T-helper 2 cell treated with Interferon-gamma antibody and Interleukin-4, amounts not matched to agents 5 μg/mL and 100 μg/mL, for 36 hours (primary cell): ENCODE results near the gene DDX10.

ENCODE experiments used
- DNase-seq: peaks from one replicate; pipeline ENCODE4 v3.0.0; 2021; ENCODE audit warnings: low spot score
- H3K27ac Mint-ChIP-seq: one replicate; pipeline ENCODE4 v1.8.0; 2021; ENCODE audit warnings: mild to moderate bottlenecking, mixed read lengths
- H3K27me3 Mint-ChIP-seq: one replicate; pipeline ENCODE4 v1.8.0; 2021; ENCODE audit warnings: low read depth, mixed read lengths
- H3K36me3 Mint-ChIP-seq: one replicate; pipeline ENCODE4 v1.8.0; 2021; ENCODE audit warnings: low read depth, mixed read lengths
- H3K4me1 Mint-ChIP-seq: one replicate; pipeline ENCODE4 v1.8.0; 2021; ENCODE audit warnings: low read depth, mixed read lengths
- H3K4me3 Mint-ChIP-seq: one replicate; pipeline ENCODE4 v1.8.0; 2022; ENCODE audit warnings: mild to moderate bottlenecking, moderate library complexity, mixed read lengths
- H3K9me3 Mint-ChIP-seq: one replicate; pipeline ENCODE4 v1.8.0; 2021; ENCODE audit warnings: mixed read lengths

DDX10 gene

DNA sequence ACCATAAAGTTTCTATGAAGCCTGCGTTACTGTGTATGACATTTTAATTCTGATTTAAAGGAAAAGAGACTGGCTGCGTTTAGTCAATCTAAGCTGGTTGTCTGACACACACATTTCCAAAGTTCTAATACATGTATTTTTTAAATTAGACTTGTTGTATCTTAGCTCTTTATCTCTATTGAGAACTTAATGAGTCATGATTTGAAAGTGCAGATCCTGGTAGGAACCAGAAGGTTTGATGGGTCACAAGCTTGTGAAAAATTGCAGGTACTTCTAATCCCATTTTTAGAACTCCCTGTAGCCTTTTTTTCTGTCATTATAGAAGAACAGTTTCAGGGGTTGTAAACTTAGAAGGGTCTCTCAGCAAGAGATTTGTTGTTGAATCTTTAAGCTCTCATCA lies 210.3 kb downstream of the DDX10 start:
- DNase-seq = no peak
- Mint-ChIP-seq H3K27me3 (no peaks in the 10 kb centered on the region), H3K9me3 (no peaks in the 10 kb centered on the region), H3K27ac (no peak overlapping the region), H3K4me1 (no peaks in the 10 kb centered on the region), H3K36me3 (no peaks in the 10 kb centered on the region), H3K4me3 (no peak overlapping the region)

GRCh38 chr11:108877178-108877577 lies 212.3 kb downstream of the DDX10 start:
- no peak overlapping the region for H3K4me3 Mint-ChIP-seq
- no peaks in the 10 kb centered on the region for H3K36me3 Mint-ChIP-seq
- no peaks in the 10 kb centered on the region for H3K4me1 Mint-ChIP-seq
- H3K9me3 Mint-ChIP-seq = no peaks in the 10 kb centered on the region
- no peaks in the 10 kb centered on the region for H3K27me3 Mint-ChIP-seq
- no peak for DNase-seq
- no peak overlapping the region for H3K27ac Mint-ChIP-seq

- Mint-ChIP-seq H3K27ac (no peak overlapping the region), H3K9me3 (no peaks in the 10 kb centered on the region), H3K4me1 (no peaks in the 10 kb centered on the region), H3K36me3 (no peaks in the 10 kb centered on the region), H3K27me3 (no peaks in the 10 kb centered on the region), H3K4me3 (no peak overlapping the region)
- DNase-seq = no peak
Observed at GRCh38 chr11:108880510-108880909, 215.6 kb downstream of the DDX10 start.

- Mint-ChIP-seq H3K27me3 (no peaks in the 10 kb centered on the region), H3K4me3 (no peak overlapping the region), H3K36me3 (no peaks in the 10 kb centered on the region), H3K9me3 (no peaks in the 10 kb centered on the region), H3K27ac (no peak overlapping the region), H3K4me1 (no peaks in the 10 kb centered on the region)
- no peak for DNase-seq
Observed at GRCh38 chr11:108881131-108881530, 216.3 kb downstream of the DDX10 start.

DNA sequence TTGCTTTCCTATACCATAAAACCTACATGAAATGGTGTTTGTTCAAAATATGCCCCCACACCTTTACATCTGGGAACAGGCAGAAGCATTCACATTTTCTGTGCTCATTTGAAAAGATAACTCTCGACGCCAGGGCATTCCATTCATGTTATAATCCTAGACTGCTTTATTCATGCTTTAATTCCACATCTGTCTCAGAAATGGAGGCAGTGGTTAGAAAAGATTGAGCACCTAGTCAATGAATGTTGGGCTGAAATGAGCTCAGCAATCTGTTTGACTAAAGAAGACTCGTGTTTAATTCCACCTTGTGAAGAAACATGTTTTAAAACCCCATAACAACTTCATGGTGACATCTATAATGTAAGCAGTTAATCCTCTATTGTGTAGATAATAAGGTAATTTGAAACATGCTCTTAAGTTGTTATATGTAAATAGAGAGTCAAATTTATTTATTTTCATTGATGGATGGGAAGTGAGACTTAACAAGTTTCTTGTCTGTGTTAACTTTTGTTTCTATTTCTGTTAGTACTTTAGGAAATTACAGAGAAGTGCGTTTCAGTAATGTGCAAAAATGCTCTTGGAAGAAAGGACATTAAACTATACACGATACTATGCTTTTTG lies 217.5 kb downstream of the DDX10 start:
- H3K27me3 Mint-ChIP-seq = no peaks in the 10 kb centered on the region
- no peaks in the 10 kb centered on the region for H3K9me3 Mint-ChIP-seq
- no peaks in the 10 kb centered on the region for H3K4me1 Mint-ChIP-seq
- no peak overlapping the region for H3K4me3 Mint-ChIP-seq
- no peak overlapping the region for H3K27ac Mint-ChIP-seq
- no peaks in the 10 kb centered on the region for H3K36me3 Mint-ChIP-seq
- no peak for DNase-seq

DNA sequence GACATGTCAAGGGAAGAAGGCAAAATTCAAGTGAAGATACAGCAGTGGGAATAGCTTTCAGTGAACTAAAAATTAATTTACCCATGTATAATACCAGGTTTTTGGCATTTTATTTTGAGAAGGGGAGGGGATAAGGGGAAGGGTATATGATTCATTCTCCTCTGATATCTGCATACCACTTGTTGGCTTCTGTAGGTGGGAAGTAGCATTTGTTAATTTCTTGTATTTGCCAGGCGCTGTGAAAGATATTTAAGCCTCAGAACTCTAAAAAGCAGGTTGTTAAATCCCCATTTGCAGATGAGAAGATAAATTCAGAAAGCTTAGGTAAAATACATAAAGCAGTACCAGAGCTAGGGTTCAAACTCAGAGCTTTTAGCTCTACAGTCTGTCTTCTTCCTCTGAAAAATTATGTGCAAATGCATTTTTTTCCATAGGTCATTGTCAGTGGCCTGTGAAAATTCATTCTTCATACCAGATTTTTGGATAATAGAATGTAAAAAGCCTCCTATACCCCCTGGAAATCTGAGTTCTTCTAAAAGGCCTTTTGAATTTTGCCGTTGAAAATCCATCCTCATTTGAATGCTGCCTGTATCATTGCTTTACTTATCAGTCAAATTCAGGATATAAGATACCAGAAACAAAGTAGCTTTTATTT lies 221.3 kb downstream of the DDX10 start:
- no peaks in the 10 kb centered on the region for H3K36me3 Mint-ChIP-seq
- no peak for DNase-seq
- H3K27me3 Mint-ChIP-seq = no peaks in the 10 kb centered on the region
- no peak overlapping the region for H3K27ac Mint-ChIP-seq
- no peaks in the 10 kb centered on the region for H3K4me1 Mint-ChIP-seq
- no peak overlapping the region for H3K4me3 Mint-ChIP-seq
- H3K9me3 Mint-ChIP-seq = no peaks in the 10 kb centered on the region

GRCh38 chr11:108886660-108887009 lies 221.8 kb downstream of the DDX10 start:
- H3K27me3 Mint-ChIP-seq = no peaks in the 10 kb centered on the region
- no peak overlapping the region for H3K27ac Mint-ChIP-seq
- no peak overlapping the region for H3K4me3 Mint-ChIP-seq
- no peaks in the 10 kb centered on the region for H3K4me1 Mint-ChIP-seq
- DNase-seq = no peak
- no peaks in the 10 kb centered on the region for H3K9me3 Mint-ChIP-seq
- H3K36me3 Mint-ChIP-seq = no peaks in the 10 kb centered on the region

DNA sequence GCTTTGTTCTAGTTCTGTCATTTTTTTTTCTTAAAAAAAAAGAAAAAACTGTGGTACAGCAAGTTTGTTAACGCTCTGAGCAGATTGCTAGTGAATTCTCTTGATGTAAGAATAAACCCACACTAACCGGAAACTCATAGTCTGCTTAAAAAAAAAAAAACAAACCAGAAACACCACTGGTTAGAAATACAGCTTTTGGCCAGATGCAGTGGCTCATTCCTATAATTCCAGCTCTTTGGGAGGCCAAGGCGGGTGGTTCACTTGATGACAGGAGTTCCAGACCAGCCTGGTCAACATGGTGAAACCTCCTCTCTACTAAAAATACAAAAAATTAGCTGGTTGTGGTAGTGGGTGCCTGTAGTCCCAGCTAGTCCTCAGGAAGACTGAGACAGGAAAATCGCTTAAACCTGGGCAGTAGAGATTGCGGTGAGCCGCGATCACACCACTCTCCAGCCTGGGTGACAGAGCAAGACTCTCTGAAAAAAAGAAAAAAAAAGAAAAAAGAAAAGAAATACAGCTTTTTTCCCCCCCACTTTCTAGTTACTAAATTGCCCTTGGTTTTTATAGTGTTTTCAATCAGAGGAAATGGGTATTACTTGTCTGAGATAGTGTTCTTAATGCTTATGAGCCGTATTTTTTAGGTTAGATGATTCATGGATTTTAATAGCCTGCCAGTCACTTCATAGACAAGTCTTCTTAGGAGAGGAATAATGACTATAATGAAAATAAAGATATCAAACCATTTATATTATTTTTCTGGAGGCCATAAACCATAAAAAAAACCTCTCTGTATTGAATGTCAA lies 222.8 kb downstream of the DDX10 start:
- Mint-ChIP-seq H3K36me3 (no peaks in the 10 kb centered on the region), H3K4me1 (no peaks in the 10 kb centered on the region), H3K27ac (no peak overlapping the region), H3K9me3 (no peaks in the 10 kb centered on the region), H3K4me3 (no peak overlapping the region), H3K27me3 (no peaks in the 10 kb centered on the region)
- no peak for DNase-seq

- Mint-ChIP-seq H3K4me3 (no peak overlapping the region), H3K27ac (no peak overlapping the region), H3K9me3 (no peaks in the 10 kb centered on the region), H3K27me3 (no peaks in the 10 kb centered on the region), H3K36me3 (no peaks in the 10 kb centered on the region), H3K4me1 (no peaks in the 10 kb centered on the region)
- no peak for DNase-seq
Observed at GRCh38 chr11:108890482-108891105, 225.7 kb downstream of the DDX10 start.

DNA sequence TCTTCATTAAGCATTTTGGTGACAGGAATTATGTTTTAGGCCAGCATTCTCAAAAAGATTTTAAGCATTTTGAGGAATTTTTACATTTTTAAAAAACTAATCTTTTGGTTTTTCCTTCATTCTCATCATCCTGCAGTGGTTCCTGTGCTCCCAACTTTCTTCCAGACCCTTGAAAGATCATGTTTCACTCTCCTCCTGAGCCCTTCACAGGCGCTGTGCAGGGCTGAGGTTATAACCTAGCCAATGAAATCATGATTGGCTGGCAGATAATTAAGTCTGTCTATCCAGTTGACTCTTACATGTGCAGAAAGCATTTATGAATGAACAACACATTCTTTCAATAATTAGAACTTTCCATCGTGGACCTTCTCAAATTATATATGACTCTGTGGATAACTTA lies 226.3 kb downstream of the DDX10 start:
- H3K4me1 Mint-ChIP-seq = peaks cover 3% of the 10 kb centered on the region
- no peaks in the 10 kb centered on the region for H3K27me3 Mint-ChIP-seq
- no peak overlapping the region for H3K4me3 Mint-ChIP-seq
- no peak overlapping the region for H3K27ac Mint-ChIP-seq
- no peak for DNase-seq
- no peaks in the 10 kb centered on the region for H3K36me3 Mint-ChIP-seq
- H3K9me3 Mint-ChIP-seq = peaks cover 3% of the 10 kb centered on the region

DNA sequence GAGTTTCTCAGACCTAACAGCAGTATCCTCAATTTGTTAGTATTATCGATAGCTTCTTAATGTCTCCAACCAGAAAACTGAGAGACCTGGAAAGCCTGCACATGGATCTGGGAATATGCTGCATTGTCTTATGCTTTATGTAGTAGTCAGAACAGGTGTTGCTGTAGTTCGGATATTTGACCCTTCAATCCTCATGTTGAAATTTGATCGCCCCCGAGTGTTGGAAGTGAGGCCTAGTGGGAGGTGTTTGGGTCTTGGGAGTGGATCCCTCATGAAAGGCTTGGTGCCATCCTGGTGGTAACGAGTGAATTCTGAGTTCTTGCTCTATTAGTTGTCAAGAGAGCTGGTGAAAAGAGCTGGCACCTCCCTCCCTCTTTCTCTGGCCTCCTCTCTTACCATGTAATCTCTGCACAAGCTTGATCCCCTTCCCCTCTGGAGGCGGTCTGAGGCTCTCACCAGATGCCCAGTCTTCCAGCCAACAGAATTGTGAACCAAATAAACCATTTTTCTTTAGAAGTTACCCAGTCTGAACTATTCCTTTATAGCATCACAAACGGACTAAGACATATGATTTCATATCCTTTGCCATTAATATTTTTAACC lies 227.1 kb downstream of the DDX10 start:
- peaks cover 12% of the 10 kb centered on the region for H3K9me3 Mint-ChIP-seq

DNA sequence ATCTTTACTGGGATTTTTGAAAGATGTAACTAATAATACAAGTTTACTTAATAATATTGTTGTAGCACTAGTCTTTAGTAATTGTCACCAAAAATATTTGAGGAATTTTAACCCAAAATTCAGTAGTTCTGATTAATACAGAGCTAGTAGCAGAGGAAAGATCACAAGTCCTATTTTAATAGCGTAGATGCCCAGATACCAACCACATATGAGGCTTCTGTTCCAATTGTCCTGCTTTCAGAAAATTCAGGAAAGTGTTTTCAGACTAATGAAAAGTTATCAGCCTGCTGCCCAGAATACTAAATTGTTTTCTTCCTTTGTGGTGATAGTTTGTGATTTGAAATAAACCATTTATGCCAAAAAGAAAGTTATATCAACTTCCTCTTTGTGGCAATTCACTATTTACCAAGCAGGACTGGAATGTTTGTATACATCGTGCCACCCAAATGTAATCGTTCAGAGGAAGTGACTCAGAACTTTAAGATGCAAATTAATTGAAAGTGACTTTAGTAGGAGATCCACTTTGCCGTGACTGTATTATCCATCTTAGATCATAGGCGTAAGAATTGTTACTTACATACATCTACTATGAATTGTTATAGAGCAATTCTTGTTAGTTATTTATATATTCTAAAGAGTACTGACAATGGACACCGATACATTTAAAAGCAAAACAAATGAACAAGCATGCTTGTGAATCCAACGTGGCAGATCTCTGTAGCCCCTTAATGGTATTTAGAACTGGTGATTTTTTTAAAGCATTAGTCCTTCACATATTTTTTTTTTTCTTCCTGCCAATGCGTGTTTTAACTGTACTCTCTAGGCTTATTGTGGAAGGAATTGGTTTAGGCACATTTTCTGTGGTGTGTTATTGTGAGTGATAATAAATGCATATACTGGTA lies 231.0 kb downstream of the DDX10 start:
- H3K27ac Mint-ChIP-seq = no peak overlapping the region

More for the DNA sequence above, 227.1 kb downstream of the DDX10 start:
- Mint-ChIP-seq H3K27me3 (no peaks in the 10 kb centered on the region), H3K27ac (no peak overlapping the region), H3K4me3 (no peak overlapping the region), H3K36me3 (peaks cover 1% of the 10 kb centered on the region), H3K4me1 (peaks cover 3% of the 10 kb centered on the region)
- DNase-seq = no peak

GRCh38 chr11:108897071-108897481 lies 232.2 kb downstream of the DDX10 start:
- H3K27ac Mint-ChIP-seq = no peak overlapping the region
- no peak overlapping the region for H3K4me3 Mint-ChIP-seq
- H3K27me3 Mint-ChIP-seq = no peaks in the 10 kb centered on the region
- H3K9me3 Mint-ChIP-seq = peaks cover 28% of the 10 kb centered on the region
- no peak for DNase-seq
- H3K36me3 Mint-ChIP-seq = peaks cover 7% of the 10 kb centered on the region
- peaks cover 3% of the 10 kb centered on the region for H3K4me1 Mint-ChIP-seq

More for the DNA sequence above, 231.0 kb downstream of the DDX10 start:
- Mint-ChIP-seq H3K27me3 (no peaks in the 10 kb centered on the region), H3K4me1 (peaks cover 3% of the 10 kb centered on the region), H3K4me3 (no peak overlapping the region), H3K36me3 (peaks cover 7% of the 10 kb centered on the region), H3K9me3 (peaks cover 28% of the 10 kb centered on the region)
- DNase-seq = no peak
